Measurements from ENCODE around the gene FAAP20.

Gene FAAP20

GRCh38 chr1:2229911-2230731, 35.5 kb upstream of the FAAP20 start:
- DNase-seq: no peak

GRCh38 chr1:2229037-2229864, 34.7 kb upstream of the FAAP20 start:
- DNase-seq: peak; percentile 45 to 52

- no peak for DNase-seq
Measured at GRCh38 chr1:2228694-2229036, 34.1 kb upstream of the FAAP20 start.

DNA sequence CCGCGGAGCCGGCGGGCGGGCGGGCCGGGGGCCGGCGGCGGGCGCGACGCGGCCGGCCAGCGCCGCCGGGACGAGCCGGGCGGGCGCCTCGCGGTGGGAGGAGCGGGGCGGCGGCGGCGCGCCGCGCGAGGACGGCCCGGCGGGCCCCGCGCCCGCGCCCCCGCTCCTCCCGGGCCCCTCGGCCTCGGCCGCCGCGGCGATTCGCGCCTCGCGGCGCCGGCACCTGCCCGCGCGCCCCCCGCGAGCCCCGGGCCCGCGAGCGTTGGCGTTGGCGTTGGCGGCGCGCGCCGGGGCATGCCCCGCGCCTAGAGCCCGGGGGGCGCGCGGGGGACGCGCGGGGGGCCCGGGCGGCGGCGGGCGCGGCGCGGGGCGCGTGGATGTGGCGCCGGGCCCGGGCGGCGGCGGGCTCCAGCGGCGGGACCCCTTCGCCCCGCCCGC, 33.6 kb upstream of the FAAP20 start, which contains the start of gene SKI:
SKI (plus strand) TSS at position 163 of the 438 bp plus-strand sequence. CDS start 448 bp downstream, outside the sequence.
- DNase-seq: no peak

DNA sequence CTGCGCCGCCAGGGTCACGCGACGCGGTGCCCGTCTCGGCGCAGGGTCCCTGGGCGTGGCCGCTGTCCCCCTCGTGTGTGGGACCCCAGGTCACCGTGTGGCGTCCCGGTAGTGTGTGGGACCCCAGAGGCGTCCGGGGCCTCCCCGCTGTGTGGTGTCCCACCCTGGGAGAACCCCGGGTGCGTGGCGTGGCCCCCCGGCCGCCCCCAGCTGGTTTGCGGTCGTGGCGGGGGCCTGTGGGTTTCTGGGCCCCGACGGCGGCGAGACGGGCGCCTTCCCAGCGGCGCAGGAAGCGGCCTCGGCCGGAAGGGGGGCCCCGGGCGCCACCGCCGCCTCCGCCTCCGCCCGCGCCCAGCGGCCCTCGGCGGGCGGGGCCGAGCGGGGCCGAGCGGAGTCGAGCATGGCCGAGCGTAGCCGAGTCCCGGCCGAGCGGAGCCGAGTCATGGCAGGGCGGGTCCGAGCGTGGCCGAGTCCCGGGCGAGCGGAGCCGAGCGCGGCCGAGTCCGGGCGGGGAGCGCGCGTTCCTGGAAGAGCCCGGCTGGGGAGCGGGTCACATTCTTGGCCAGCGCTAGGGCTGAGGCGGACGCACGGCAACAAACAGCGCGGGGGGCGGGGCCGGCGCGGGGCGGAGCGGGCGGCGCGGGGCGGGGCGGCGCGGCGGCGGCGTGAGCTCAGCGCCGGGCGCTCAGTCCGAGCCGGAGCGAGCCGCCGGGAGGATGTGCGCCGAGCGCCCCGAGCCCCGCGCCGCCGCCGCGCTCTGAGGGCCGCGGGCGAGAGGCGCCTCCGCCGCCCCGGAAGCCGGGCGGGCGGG, 33.0 kb upstream of the FAAP20 start:
- peak; percentile 87 to 92 for DNase-seq

DNA sequence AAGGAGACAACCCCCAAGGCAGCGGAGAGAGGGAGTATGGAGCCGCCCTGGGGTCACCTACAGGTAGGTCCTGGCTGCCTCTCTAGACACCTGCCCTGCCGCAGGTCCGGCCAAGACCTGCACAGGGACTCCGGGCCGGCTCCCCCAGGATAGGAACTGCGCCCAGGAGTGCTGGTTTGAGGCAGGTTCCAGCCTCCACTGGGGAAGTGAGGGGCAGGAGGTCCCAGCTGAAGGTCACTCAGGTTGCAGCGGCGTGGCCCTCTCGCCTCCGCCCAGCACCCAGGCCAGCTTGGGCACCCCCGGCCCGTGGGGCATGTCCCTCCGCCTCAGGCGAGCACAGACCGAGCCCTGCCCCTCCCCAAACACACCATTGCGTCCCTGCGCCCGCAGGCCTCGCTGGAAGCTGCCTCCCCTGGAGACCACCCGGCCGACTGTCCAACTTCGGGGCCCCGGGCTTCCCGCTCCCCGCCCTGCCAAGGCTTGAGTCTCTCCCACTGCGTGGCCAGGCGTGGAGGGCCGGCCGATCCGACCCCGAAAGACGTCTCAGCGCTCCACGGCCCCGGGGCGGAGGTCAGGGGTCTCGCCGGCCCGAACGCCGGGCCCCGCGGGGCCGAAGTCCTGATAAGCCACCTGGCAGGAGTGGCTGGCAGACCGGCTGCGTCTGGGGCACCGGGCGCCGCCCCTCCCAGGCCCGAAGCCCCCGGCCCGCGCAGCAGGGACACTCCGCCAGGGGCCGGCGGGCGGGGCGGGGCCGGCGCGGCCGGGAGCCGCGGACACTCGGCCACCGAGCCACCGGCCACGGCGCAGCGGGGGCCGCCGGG, 32.2 kb upstream of the FAAP20 start:
- DNase-seq: no peak

- no peak for DNase-seq
Measured at GRCh38 chr1:2224631-2225428, 30.3 kb upstream of the FAAP20 start.

- no peak for DNase-seq
Measured at GRCh38 chr1:2224170-2224584, 29.6 kb upstream of the FAAP20 start.

DNA sequence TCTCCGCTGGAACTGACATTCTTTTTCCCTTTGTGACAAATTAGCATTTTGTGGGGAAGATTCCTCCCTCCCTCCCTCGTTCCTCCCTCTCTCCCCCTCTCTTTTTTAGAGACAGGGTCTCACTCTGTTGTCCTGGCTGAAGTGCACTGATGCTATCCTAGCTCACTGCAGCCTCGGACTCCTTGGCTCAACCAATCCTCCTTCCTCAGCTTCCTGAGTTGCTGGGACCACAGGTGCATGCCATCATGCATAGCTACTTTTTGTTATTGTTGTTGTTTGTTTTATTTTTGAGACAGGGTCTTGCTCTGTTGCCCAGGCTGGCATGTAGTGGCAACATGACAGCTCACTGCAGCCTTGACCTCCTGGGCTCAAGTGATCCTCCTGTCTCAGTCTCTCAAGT, 26.7 kb upstream of the FAAP20 start:
- no peak for DNase-seq

- no peak for DNase-seq
Measured at GRCh38 chr1:2216767-2217058, 22.1 kb upstream of the FAAP20 start.

DNA sequence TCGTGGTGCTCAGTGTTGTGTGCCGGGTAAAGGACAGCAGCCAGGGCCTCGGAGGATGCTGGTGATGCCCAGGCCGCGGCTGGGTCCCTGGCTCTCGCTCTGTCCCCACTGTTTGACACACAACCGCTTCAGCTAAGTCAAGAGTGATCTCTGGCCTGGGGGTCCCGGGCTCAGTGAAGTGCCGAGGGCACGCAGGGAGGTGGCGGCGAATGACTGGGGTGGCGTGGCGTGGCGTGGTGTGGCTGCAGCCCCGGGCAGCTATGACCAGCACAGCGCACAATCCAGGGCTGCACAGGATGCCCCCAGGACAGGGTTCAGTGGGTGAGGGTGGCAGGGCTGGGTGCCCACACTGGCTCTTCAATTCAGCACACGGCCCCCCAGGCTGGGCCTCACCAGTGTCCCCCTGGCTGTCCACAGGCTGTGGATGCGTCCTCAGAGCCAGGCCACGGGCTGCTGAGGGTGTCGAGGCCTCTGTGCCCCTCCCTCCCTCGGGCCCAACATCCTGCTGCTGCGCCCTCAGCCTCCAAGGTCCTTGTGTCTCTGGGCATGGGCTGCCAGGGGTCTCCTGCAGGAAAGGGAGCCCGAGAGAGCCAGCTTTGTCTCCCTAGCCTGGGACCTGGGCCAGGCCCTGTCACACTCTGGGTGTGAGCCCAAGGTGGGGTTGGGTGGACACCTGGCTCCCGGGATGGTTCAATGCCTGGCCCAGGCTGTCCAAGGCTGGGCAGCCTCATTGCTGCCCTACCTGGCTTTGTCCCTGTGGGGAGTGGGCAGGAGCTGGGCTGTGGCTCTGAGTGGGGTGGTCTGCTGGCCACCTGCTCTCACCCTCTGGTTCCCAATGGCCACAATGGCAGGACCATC, 21.6 kb upstream of the FAAP20 start:
- DNase-seq: no peak

DNA sequence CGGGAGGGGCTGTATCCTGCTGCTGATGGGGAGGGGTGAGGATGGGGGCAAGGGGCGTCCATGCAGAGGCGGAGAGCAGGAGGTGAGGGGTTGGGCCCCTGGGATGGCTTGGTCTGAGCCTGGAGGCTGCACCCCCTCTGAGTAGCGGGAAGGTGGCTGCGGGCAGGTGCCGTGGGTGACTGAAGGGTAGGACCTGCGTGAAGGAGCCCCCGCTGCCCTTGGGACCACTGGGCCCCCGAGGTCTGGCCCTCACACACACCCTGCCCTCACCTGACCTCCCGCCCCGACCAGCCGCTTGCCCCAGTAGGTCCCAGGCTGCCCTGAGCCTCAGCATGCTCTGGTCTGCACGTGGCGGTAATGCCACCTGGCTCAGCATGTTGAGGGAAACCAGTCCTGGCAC, 20.8 kb upstream of the FAAP20 start:
- no peak for DNase-seq

- DNase-seq: no peak
Measured at GRCh38 chr1:2214541-2215241, 20.1 kb upstream of the FAAP20 start.

DNA sequence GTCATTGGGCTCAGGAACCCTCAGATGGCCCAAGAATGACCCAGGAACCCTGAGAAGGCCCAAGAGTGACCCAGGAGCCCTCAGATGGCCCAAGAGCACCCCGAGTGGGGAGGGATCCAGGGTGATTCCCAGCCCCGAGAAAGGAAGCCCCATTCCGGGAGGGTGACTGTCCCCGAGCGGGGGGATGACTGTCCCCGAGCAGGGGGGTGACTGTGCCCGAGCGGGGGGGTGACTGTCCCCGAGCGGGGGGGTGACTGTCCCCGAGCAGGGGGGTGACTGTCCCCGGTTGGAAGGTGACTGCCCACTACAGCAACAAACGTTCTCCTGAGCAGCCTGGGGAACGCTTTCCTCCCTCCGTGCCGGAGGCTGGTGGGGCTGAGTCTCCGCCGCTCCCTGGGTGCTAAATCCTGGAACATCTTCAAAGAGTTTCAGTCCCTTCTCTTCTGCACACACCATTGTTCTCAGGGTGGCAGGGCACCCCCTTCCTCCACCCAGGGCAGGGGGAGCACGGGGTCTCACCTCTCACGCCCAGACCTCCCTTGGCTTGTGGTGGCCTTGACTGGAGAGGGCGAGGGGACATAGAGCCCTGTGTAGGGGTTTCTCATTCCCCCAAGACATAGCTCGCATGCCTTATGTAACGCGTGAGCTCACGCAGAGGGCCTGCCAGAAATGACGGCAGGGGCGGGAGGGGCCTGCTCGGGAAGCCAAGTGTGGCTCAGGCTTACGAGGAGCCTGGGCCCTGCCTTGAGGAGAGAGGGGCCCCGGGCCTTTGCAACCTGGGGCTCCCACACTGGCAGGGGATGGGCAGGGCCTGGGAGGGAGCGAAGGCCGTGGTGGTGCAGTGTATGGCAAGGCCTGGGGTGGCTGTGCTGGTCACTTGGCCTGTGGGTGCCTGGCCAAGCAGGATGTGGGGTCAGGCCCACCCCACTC, 19.3 kb upstream of the FAAP20 start:
- DNase-seq: no peak

GRCh38 chr1:2212532-2213491, 18.2 kb upstream of the FAAP20 start:
- peak in 1 of 2 donors; percentile 56 for DNase-seq

DNA sequence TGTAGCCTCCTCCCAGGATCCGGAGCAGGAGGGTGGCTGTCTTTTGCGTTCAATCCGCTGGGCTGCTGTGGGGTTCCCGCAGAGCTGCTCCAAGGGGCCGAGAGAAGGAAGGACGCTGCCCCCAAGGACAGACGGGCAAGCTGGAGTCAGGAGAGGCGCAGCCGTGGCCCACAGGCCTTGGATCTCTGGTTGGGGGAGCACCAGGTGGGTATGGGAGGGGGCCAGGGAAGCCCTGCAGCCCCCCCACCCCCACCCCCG, 17.6 kb upstream of the FAAP20 start:
- no peak for DNase-seq

DNA sequence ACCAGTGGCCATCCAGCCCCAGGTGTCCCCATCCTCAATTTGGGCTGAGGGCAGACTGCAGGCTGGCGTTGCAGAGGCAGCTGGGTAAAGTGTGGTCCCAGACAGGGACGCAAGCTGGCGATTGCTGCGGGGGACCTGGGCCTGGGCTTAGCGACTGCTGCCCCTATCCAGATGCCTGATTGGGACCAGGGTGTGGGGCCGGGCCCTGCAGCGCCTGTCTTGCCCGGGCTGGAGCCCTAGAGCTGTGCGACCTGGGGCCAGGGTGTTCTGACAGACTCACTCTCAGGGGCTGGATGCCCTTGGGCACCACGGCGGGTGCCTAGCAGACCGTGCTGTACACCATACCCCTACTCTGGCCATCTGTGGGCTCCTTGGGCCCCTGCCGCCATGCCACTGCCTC, 16.2 kb upstream of the FAAP20 start:
- DNase-seq: no peak
